Loucy (cell line): ENCODE data around the gene EEA1.

Experiments
- H2AFZ ChIP-seq: fragments of 200-600 bp; sonication (generic); 2 replicates; pipeline ENCODE4 v1.6.0; 2016; ENCODE audit warnings: antibody characterized with exemption, mild to moderate bottlenecking, low read length, moderate library complexity
- H3F3A ChIP-seq: fragments of 200-600 bp; 2 replicates; pipeline ENCODE4 v1.6.0; 2016; ENCODE audit warnings: antibody characterized with exemption, low read depth, mild to moderate bottlenecking
- H3K27me3 ChIP-seq: fragments of 200-600 bp; sonication (generic); 2 replicates; pipeline ENCODE4 v1.6.1; 2014; ENCODE audit warnings: low read length, mild to moderate bottlenecking; ENCODE audit not compliant: insufficient read depth, poor library complexity, severe bottlenecking
- H3K36me3 ChIP-seq: fragments of 200-600 bp; sonication (generic); 2 replicates; pipeline ENCODE4 v1.6.1; 2016; ENCODE audit warnings: low read length; ENCODE audit not compliant: insufficient read depth
- H3K4me1 ChIP-seq: fragments of 200-600 bp; sonication (generic); 2 replicates; pipeline ENCODE4 v1.5.1; 2014; ENCODE audit warnings: low read length, mild to moderate bottlenecking; ENCODE audit not compliant: insufficient read depth, poor library complexity, severe bottlenecking
- H3K4me2 ChIP-seq: fragments of 200-600 bp; sonication (generic); 2 replicates; pipeline ENCODE4 v1.6.0; 2014; ENCODE audit warnings: antibody characterized with exemption, low read length, low read depth, mild to moderate bottlenecking; ENCODE audit not compliant: poor library complexity, severe bottlenecking
- H3K4me3 ChIP-seq: fragments of 200-600 bp; sonication (generic); 2 replicates; pipeline ENCODE4 v1.5.1; 2014; ENCODE audit warnings: low read length, mild to moderate bottlenecking, mixed read lengths; ENCODE audit not compliant: poor library complexity, severe bottlenecking
- H3K79me2 ChIP-seq: fragments of 200-600 bp; sonication (generic); 2 replicates; pipeline ENCODE4 v1.6.1; 2014; ENCODE audit warnings: low read length; ENCODE audit not compliant: insufficient read depth
- H3K9ac ChIP-seq: fragments of 200-600 bp; sonication (generic); 2 replicates; pipeline ENCODE4 v1.6.0; 2014; ENCODE audit warnings: mild to moderate bottlenecking, low read depth, low read length, moderate library complexity; ENCODE audit not compliant: poor library complexity, severe bottlenecking
- H3K9me2 ChIP-seq: fragments of 200-600 bp; sonication (generic); replicated peaks from 2 replicates; pipeline ENCODE4 v1.6.1; 2016; ENCODE audit warnings: low read depth, low read length, mixed read lengths
- H3K9me3 ChIP-seq: fragments of 200-600 bp; sonication (generic); 2 replicates; pipeline ENCODE4 v1.6.1; 2014; ENCODE audit warnings: mild to moderate bottlenecking, antibody characterized with exemption, low read length, low read depth; ENCODE audit not compliant: insufficient read depth
- H4K20me1 ChIP-seq: fragments of 200-600 bp; sonication (generic); 2 replicates; pipeline ENCODE4 v1.6.0; 2014; ENCODE audit warnings: antibody characterized with exemption, low read length, mild to moderate bottlenecking; ENCODE audit not compliant: insufficient read depth, poor library complexity, severe bottlenecking
- CTCF ChIP-seq: fragments of 200-600 bp; sonication (generic); conservative IDR thresholded peaks from 2 replicates; pipeline ENCODE4 v1.5.1; 2014; ENCODE audit warnings: mild to moderate bottlenecking, antibody characterized with exemption, low read length
- EZH2phosphoT487 ChIP-seq: fragments of 200-600 bp; IDR thresholded peaks from 2 replicates; pipeline ENCODE4 v1.6.1; 2018; ENCODE audit warnings: antibody characterized with exemption, mild to moderate bottlenecking, moderate library complexity, borderline replicate concordance

The EEA1 gene

GRCh38 chr12:92947589-92948215 lies 18.6 kb upstream of the EEA1 start:
- Histone ChIP-seq H3K4me2 (no peak overlapping the region), H4K20me1 (no peaks in the 10 kb centered on the region)

GRCh38 chr12:92945659-92946220 lies 16.6 kb upstream of the EEA1 start:
- Histone ChIP-seq H3K79me2 (no peaks in the 10 kb centered on the region), H3K9me2 (no peaks in the 10 kb centered on the region), H3K4me1 (peaks cover 7% of the 10 kb centered on the region), H4K20me1 (no peaks in the 10 kb centered on the region), H2AFZ (no peak overlapping the region), H3K36me3 (no peaks in the 10 kb centered on the region), H3K9ac (no peak overlapping the region), H3K9me3 (no peaks in the 10 kb centered on the region), H3K4me3 (no peak overlapping the region), H3K4me2 (no peak overlapping the region), H3F3A (no peaks in the 10 kb centered on the region), H3K27me3 (no peaks in the 10 kb centered on the region)
- TF ChIP-seq EZH2phosphoT487 (no peak), CTCF (no peak)

More at GRCh38 chr12:92947589-92948215, 18.6 kb upstream of the EEA1 start:
- Histone ChIP-seq H3K79me2 (no peaks in the 10 kb centered on the region), H3K36me3 (no peaks in the 10 kb centered on the region), H3K4me3 (no peak overlapping the region), H3F3A (no peaks in the 10 kb centered on the region), H3K27me3 (no peaks in the 10 kb centered on the region), H3K9me2 (no peaks in the 10 kb centered on the region), H3K9ac (no peak overlapping the region), H3K4me1 (peaks cover 3% of the 10 kb centered on the region), H2AFZ (no peak overlapping the region), H3K9me3 (no peaks in the 10 kb centered on the region)
- no peak for TF ChIP-seq CTCF
- no peak for TF ChIP-seq EZH2phosphoT487

GRCh38 chr12:92943482-92944250 lies 14.6 kb upstream of the EEA1 start:
- no peak overlapping the region for H3K4me2 ChIP-seq
- peaks cover 7% of the 10 kb centered on the region for H3K4me1 ChIP-seq
- no peaks in the 10 kb centered on the region for H3K9me3 ChIP-seq
- H3K9me2 ChIP-seq = no peaks in the 10 kb centered on the region
- H3K27me3 ChIP-seq = no peaks in the 10 kb centered on the region
- H4K20me1 ChIP-seq = no peaks in the 10 kb centered on the region
- no peaks in the 10 kb centered on the region for H3K36me3 ChIP-seq
- H3K79me2 ChIP-seq = no peaks in the 10 kb centered on the region
- TF ChIP-seq CTCF (peak; percentile 42), EZH2phosphoT487 (no peak)
- H3K9ac ChIP-seq = no peak overlapping the region
- no peak overlapping the region for H3K4me3 ChIP-seq
- H3F3A ChIP-seq = no peaks in the 10 kb centered on the region
- H2AFZ ChIP-seq = no peak overlapping the region
